Nephron (organoid): Measurements from ENCODE around the gene SRBD1.

Experiments
- H3K27ac Mint-ChIP-seq, 3 experiments: 2 replicates each; pipeline ENCODE4 v1.8.0; 2020; ENCODE audit warnings: mixed read lengths in 3 of 3, mild to moderate bottlenecking in 2 of 3, moderate library complexity in 1 of 3
- H3K27me3 Mint-ChIP-seq: 2 replicates; pipeline ENCODE4 v1.8.0; 2021; ENCODE audit warnings: low read depth, mild to moderate bottlenecking, moderate library complexity, mixed read lengths
- H3K36me3 Mint-ChIP-seq: 2 replicates; pipeline ENCODE4 v1.8.0; 2020; ENCODE audit warnings: low read depth, mixed read lengths
- H3K4me1 Mint-ChIP-seq: 2 replicates; pipeline ENCODE4 v1.8.0; 2020; ENCODE audit warnings: mixed read lengths
- H3K4me3 Mint-ChIP-seq, 3 experiments: 2 replicates each; pipeline ENCODE4 v1.8.0; 2020; ENCODE audit warnings: mild to moderate bottlenecking in 3 of 3, mixed read lengths in 3 of 3, moderate library complexity in 2 of 3
- H3K9me3 Mint-ChIP-seq: 2 replicates; pipeline ENCODE4 v1.8.0; 2020; ENCODE audit warnings: mixed read lengths
- TF ChIP-seq, protein P1 (sequence below), 3 experiments: fragments of 200-600 bp; sonication (generic); IDR thresholded peaks; one replicate each; pipeline ENCODE4 v1.5.0; 2021; ENCODE audit warnings: antibody characterized with exemption in 3 of 3; ENCODE audit not compliant: unreplicated experiment in 3 of 3

Gene SRBD1

DNA sequence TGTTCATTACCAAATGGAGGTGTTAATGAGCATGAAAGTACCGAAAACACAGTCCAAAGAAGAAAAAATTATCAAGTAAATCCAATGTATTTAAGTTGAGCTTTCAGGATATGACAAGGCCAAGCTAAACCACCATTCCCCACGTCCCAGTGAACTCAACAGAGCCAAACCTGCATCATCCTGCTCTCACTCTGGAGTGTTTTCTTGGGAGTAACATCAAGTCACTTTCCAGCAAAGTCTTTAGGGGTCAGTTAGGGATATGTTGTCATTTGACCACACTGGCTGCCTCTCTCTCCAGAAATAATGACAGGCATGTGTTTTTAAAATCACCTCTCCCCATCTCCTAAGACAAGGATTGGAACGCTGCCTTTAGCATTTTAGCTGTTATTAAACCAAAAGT lies 140.5 kb downstream of the SRBD1 start:
- Mint-ChIP-seq H3K27ac (no peak overlapping the region), H3K4me1 (peaks cover 11% of the 10 kb centered on the region), H3K9me3 (no peaks in the 10 kb centered on the region), H3K36me3 (peaks cover 6% of the 10 kb centered on the region), H3K27me3 (no peaks in the 10 kb centered on the region), H3K4me3 (no peak overlapping the region)
- TF ChIP-seq, protein P1, sequence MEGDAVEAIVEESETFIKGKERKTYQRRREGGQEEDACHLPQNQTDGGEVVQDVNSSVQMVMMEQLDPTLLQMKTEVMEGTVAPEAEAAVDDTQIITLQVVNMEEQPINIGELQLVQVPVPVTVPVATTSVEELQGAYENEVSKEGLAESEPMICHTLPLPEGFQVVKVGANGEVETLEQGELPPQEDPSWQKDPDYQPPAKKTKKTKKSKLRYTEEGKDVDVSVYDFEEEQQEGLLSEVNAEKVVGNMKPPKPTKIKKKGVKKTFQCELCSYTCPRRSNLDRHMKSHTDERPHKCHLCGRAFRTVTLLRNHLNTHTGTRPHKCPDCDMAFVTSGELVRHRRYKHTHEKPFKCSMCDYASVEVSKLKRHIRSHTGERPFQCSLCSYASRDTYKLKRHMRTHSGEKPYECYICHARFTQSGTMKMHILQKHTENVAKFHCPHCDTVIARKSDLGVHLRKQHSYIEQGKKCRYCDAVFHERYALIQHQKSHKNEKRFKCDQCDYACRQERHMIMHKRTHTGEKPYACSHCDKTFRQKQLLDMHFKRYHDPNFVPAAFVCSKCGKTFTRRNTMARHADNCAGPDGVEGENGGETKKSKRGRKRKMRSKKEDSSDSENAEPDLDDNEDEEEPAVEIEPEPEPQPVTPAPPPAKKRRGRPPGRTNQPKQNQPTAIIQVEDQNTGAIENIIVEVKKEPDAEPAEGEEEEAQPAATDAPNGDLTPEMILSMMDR (IDR thresholded peaks at IDR 0.05; ENCODE audit: unreplicated experiment in 3 of 3) = no peak

DNA sequence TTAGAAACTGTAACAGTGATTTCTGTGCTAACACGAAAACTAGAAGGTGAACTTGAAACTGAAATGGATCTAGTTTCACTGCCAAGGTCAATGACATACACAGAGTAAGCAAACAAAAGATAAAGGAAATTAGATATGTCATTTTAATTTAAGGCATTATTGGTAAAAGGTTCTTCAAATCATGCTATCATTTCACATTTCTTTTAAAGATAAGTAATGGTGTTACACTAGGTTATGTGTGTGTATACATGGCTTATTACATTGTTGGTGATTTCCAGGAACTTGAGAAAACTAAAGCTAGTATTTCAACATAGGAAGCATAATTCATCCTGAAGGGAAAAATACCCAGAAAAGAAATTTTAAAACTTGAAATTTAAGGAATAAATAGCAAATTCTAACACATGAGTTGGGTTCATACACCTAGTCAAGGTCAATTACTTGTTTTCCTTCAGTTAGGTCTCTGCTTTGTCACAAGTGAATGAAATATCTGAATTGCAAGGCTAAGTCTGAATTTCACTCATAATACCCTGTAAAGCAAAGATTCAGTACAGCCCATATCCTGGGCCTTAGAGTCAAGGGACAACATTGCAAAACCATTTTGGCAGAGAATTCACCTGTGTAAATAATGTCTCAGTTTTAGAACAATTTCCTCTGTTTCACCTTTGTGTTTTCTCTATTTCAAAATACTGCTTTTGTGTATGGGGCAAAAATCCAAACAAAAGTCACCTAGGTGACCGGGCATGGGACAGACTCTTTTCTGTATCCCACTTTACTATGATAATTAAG lies 141.6 kb downstream of the SRBD1 start:
- Mint-ChIP-seq H3K27me3 (no peaks in the 10 kb centered on the region), H3K9me3 (no peaks in the 10 kb centered on the region), H3K27ac (no peak overlapping the region), H3K4me3 (no peak overlapping the region), H3K36me3 (no peaks in the 10 kb centered on the region), H3K4me1 (peaks cover 11% of the 10 kb centered on the region)
- TF ChIP-seq, protein P1 (IDR thresholded peaks at IDR 0.05; ENCODE audit: unreplicated experiment in 3 of 3) = no peak

DNA sequence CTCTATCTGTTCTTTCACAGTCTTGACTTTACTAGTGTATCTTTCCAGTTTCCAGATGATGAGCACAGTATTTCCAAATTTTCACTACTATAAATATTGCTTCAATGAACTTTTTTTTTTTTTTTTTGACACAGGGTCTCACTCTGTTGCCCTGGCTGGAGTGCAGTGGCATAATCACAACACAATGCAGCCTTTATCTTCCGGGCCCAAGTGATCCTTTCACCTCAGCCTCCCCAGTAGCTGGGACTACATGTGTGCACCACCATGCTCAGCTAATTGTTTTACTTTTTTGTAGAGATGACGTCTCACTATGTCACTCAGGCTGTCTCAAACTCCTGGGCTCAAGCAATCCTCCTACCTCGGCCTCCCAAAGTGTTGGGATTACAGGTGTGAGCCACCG lies 142.8 kb downstream of the SRBD1 start:
- Mint-ChIP-seq H3K4me1 (peaks cover 11% of the 10 kb centered on the region), H3K27me3 (no peaks in the 10 kb centered on the region), H3K36me3 (peaks cover 1% of the 10 kb centered on the region), H3K9me3 (no peaks in the 10 kb centered on the region), H3K27ac (no peak overlapping the region), H3K4me3 (no peak overlapping the region)
- TF ChIP-seq, protein P1 (IDR thresholded peaks at IDR 0.05; ENCODE audit: unreplicated experiment in 3 of 3) = no peak

DNA sequence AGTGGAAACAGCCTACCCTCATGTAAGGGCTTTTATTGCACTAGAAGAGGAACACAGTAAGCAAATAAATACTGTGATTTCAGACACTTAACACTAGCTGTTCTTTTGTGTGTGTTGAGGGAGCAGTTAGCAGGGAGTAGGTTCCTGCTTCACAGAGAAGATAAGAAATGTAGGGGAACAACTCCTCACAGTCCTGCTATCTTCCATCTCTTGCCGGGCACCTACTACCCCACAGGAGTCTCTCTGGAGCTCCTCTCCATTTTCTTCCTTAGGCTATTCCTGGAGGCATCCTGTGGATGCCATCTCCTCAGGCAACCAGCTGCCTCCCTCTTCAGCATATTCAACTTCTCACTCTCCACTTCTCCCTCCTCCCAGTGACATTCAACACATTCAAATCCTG lies 145.0 kb downstream of the SRBD1 start:
- Mint-ChIP-seq H3K9me3 (no peaks in the 10 kb centered on the region), H3K36me3 (peaks cover 12% of the 10 kb centered on the region), H3K27ac (no peak overlapping the region), H3K27me3 (no peaks in the 10 kb centered on the region), H3K4me1 (peaks cover 11% of the 10 kb centered on the region), H3K4me3 (no peak overlapping the region)
- TF ChIP-seq, protein P1 (IDR thresholded peaks at IDR 0.05; ENCODE audit: unreplicated experiment in 3 of 3) = no peak

DNA sequence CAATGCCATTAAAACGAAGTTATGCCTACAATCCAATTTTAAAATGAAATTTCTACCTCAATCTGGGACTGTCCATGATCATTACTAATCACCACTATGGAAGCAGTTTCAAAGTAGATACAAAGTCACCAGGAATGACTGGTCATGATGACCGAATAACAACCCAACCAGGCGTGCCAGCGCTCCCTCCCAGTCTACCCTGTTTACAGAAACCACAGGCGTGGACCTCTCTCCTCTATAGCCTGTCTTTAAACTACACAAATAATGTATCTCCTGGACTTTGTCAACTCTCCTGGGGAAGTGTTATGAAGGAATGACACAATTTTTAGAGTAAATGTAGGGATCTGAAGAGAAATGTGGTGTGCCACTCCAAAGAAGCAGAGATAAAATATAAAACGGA lies 150.2 kb downstream of the SRBD1 start:
- Mint-ChIP-seq H3K36me3 (peaks cover 15% of the 10 kb centered on the region), H3K4me3 (no peak overlapping the region)

More for the DNA sequence above, 150.2 kb downstream of the SRBD1 start:
- TF ChIP-seq, protein P1 (IDR thresholded peaks at IDR 0.05; ENCODE audit: unreplicated experiment in 3 of 3) = no peak
- Mint-ChIP-seq H3K27ac (no peak overlapping the region), H3K9me3 (no peaks in the 10 kb centered on the region), H3K4me1 (peaks cover 18% of the 10 kb centered on the region), H3K27me3 (no peaks in the 10 kb centered on the region)
